ENCODE measurements around the gene IGDCC3. TPM values are rescaled to one million over a fixed set of nuclear protein-coding genes. Genes with fewer than 3 reads are reported as not detected.
A peak's percentile ranks its signal among the peaks of the same experiment; 100 is the strongest.

Gene IGDCC3
- total and polyA plus RNA-seq, 2 of the 8 experiments (the other 6 are each of a cell fraction or from before 2014, with no cell fraction given): 26.8 to 45.7 TPM

- Histone ChIP-seq H3K9ac (replicated peaks in 1 of 4; ENCODE audit: extremely low read depth in 1 of 4, low read depth in 3 of 4, low read length in 3 of 4) (no peak overlapping the region), H2AFZ (ENCODE audit: low read length) (no peak overlapping the region), H3K4me1 (replicated peaks in 1 of 4; ENCODE audit: control insufficient read depth in 3 of 4, insufficient read depth in 4 of 4, low read length in 3 of 4) (peaks cover 0 to 14% (median 6%) of the 10 kb centered on the region in 4 experiments; a peak in 6 of 7 replicates), H3K79me2 (ENCODE audit: control insufficient read depth in 1 of 2, insufficient read depth in 2 of 2, low read length in 2 of 2) (no peaks in the 10 kb centered on the region), H3K23me2 (ENCODE audit: low read depth, low read length) (peaks cover 3% of the 10 kb centered on the region; the same call in 1 of the 2 replicates), H3K36me3 (ENCODE audit: control insufficient read depth in 2 of 4, insufficient read depth in 4 of 4, low read length in 3 of 4) (peaks cover 0 to 4% (median 0%) of the 10 kb centered on the region in 4 experiments; a peak in 2 of 8 replicates), H3K23ac (ENCODE audit: insufficient read length) (no peak overlapping the region), H3K27ac (ENCODE audit: low read depth, low read length) (no peak overlapping the region), H3K18ac (ENCODE audit: extremely low read depth, low read length) (no peak overlapping the region), H3K4ac (replicated peaks; ENCODE audit: insufficient read length, low read depth, low read length) (no peak overlapping the region), H4K5ac (ENCODE audit: insufficient read length, low read depth, low read length) (no peak overlapping the region), H3K56ac (replicated peaks; ENCODE audit: insufficient read length, low read depth, low read length) (no peak overlapping the region), H3K4me3 (ENCODE audit: extremely low read depth in 1 of 4, insufficient read depth in 2 of 4, low read depth in 3 of 4, low read length in 4 of 4) (no peak overlapping the region), H2BK120ac (replicated peaks; ENCODE audit: low read depth, low read length) (no peak overlapping the region), H2BK5ac (ENCODE audit: low read depth, low read length) (no peak overlapping the region), H2BK12ac (ENCODE audit: low read depth, low read length) (no peak overlapping the region), H4K91ac (replicated peaks; ENCODE audit: insufficient read length, low read length) (no peak overlapping the region), H3K4me2 (ENCODE audit: insufficient read depth in 1 of 2, low read depth in 2 of 2, low read length in 2 of 2) (no peak overlapping the region), H4K20me1 (replicated peaks in 1 of 2; ENCODE audit: control insufficient read depth in 1 of 2, insufficient read depth in 2 of 2, low read length in 2 of 2) (no peaks in the 10 kb centered on the region), H2AK5ac (ENCODE audit: low read depth, low read length) (no peak overlapping the region), H3K14ac (ENCODE audit: insufficient read length) (no peak overlapping the region), H3K79me1 (ENCODE audit: low read depth, low read length) (no peaks in the 10 kb centered on the region), H3K27me3 (replicated peaks in 1 of 4; ENCODE audit: control insufficient read depth in 3 of 4, extremely low read depth in 1 of 4, insufficient read depth in 3 of 4, low read length in 3 of 4) (no peaks in the 10 kb centered on the region; a peak in 2 of 7 replicates), H2BK20ac (ENCODE audit: low read length) (no peak overlapping the region), H2BK15ac (ENCODE audit: low read length) (no peak overlapping the region), H4K8ac (ENCODE audit: extremely low read depth, insufficient read depth, low read length) (no peak overlapping the region), H3K9me3 (ENCODE audit: insufficient read depth in 2 of 2, low read depth in 1 of 2, low read length in 1 of 2) (no peaks in the 10 kb centered on the region)
- POLR2A ChIA-PET (ENCODE audit: partially characterized antibody): interaction anchor here (1.3 to 6.7 kb wide), 8 partner anchors 9 to 80 kb away, joined by 3 to 35 read pairs (median 8); partner anchors contain the start of gene RNU5B-1
- DNase-seq (ENCODE audit: low read depth in 1 of 2, low spot score in 2 of 2) (no peak), FAIRE-seq (no peak)
- TF ChIP-seq SIRT6 (IDR thresholded peaks at IDR 0.05; ENCODE audit: low read length): no peak
- no peak for TF ChIP-seq SP1 (IDR thresholded peaks at IDR 0.05; ENCODE audit: low read depth, low read length)
- 0 out of 2 replicates have a peak, but pooled peaks have one; percentile 30 for TF ChIP-seq TAF1 (IDR thresholded peaks at IDR 0.05; ENCODE audit: low read depth, low read length)
- no peak for TF ChIP-seq EGR1 (IDR thresholded peaks at IDR 0.05; ENCODE audit: borderline replicate concordance, low read depth, low read length)
- 79% methylated on average over 10 of the region's 10 CpGs; no CpG with 5 or more reads in 1 of the 2 experiments for WGBS, 2 experiments (ENCODE audit: extremely low coverage in 1 of 2, insufficient coverage in 1 of 2, insufficient read length in 1 of 2, insufficient replicate concordance in 2 of 2, low coverage in 1 of 2, low lambda C conversion rate in 2 of 2, missing lambda C conversion rate in 1 of 2)
- CTCF ChIA-PET (ENCODE audit: partially characterized antibody): interaction anchor here (0.6 to 18.3 kb wide), 25 partner anchors 8 to 312 kb away, joined by 3 to 547 read pairs (median 7); partner anchors contain the start of genes IGDCC4 and RNU5B-1
Observed at GRCh38 chr15:65385870-65386258, 8.1 kb upstream of the IGDCC3 start.

Data from H1 (cell line).